Measurements from ENCODE around the gene DSTN. TPM values are rescaled to one million over a fixed set of nuclear protein-coding genes. Genes with fewer than 3 reads are reported as not detected.
A peak's percentile ranks its signal among the peaks of the same experiment; 100 is the strongest.

Gene DSTN
- total and polyA plus RNA-seq, 4 donors, result 1,041 to 5,298 (median 2,110) TPM

GRCh38 chr20:17641520-17641964 is 71.7 kb downstream of the DSTN start:
- no peak overlapping the region for H3K4me3 ChIP-seq (ENCODE audit: low read length in 2 of 2)
- H3K36me3 ChIP-seq (ENCODE audit: control insufficient read depth in 1 of 2, insufficient read depth in 2 of 2, low read length in 1 of 2), result no peaks in the 10 kb centered on the region
- ATAC-seq (ENCODE audit: low FRiP score), result peak; percentile 17
- no peaks in the 10 kb centered on the region for H3K4me1 ChIP-seq (ENCODE audit: control insufficient read depth in 1 of 2, insufficient read depth in 2 of 2, low read length in 2 of 2)
- H3K27me3 ChIP-seq (ENCODE audit: control insufficient read depth in 1 of 2, insufficient read depth in 2 of 2, low read length in 1 of 2), result no peaks in the 10 kb centered on the region
- intact Hi-C loops (cut with DNase I), result no loop called here
- H3K27ac ChIP-seq (ENCODE audit: low read depth in 1 of 2, low read length in 2 of 2), result no peak overlapping the region
- WGBS, 2 donors, result 14 to 21% methylated on average over 18 of the region's 18 CpGs
- DNase-seq, result peak in 1 of 2 donors; percentile 48
- no peaks in the 10 kb centered on the region for H3K9me3 ChIP-seq (ENCODE audit: control insufficient read depth, low read length)

DNA sequence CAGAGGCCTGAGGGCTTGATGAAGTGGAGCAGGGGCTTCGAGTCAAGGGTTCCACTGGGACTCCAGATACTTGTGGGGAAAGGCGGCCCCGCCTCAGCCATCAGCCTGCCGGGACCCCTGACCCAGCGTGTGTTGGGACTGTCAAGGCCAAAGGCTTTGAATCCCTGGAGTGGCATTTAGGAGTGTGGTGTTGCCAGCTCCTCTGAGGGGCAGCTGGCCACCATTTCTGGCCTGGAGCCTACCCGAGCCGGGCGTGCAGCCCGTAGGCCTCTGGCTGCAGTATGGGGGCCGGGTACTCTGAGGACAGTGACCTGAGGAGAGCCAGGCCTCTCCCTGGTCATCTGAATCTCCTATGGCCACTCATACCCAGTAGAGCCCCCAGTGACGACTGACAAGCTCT is 72.1 kb downstream of the DSTN start:
- Histone ChIP-seq H3K36me3 (ENCODE audit: control insufficient read depth in 1 of 2, insufficient read depth in 2 of 2, low read length in 1 of 2) (no peaks in the 10 kb centered on the region), H3K27ac (ENCODE audit: low read depth in 1 of 2, low read length in 2 of 2) (no peak overlapping the region)

DNA sequence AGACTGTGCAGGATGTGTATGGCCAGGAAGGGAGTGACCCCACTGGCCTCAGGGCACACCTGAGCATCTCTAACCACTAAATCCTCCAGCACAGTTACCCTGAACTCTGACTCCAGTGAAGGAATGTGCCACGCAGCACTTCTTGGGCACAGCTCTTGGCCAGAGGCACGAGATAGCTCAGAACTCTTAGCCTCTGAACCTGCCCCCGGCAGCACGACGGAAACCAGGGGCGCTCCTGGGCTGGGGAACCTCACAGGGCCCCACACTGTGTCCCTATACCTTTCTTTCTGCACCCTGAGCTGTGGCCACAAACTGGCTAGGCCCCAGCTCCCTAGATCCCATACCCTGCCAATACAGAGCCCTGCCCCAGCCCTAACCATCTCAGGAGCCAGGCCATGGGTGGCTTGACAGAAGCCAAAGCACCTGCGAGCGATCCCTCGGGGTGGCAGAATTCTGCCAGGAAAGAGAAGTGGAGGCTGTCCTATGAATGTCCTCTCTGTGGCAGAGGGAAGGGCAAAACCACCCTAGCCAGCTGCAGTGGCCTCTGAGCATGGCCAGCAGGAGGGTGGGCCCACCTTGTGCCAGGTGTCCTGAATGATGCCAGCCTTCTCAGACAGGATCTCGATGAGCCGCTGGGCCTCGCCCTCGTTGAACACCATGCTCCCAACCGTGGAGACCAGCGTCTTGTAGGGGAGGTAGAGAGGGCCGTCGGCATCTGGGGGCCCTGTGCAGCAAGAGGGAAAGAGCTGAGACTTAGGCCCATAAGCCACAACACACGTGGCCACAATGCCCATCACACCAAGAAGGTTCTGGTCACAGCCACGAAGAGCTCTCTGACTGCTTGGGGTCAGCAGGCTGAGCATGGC is 72.8 kb downstream of the DSTN start:
- H3K4me3 ChIP-seq (ENCODE audit: low read length in 2 of 2), result no peak overlapping the region
- H3K36me3 ChIP-seq (ENCODE audit: control insufficient read depth in 1 of 2, insufficient read depth in 2 of 2, low read length in 1 of 2), result no peaks in the 10 kb centered on the region
- peak; percentile 26 to 38 for DNase-seq
- intact Hi-C loops (cut with DNase I), result no loop called here
- H3K27me3 ChIP-seq (ENCODE audit: control insufficient read depth in 1 of 2, insufficient read depth in 2 of 2, low read length in 1 of 2), result no peaks in the 10 kb centered on the region
- H3K4me1 ChIP-seq (ENCODE audit: control insufficient read depth in 1 of 2, insufficient read depth in 2 of 2, low read length in 2 of 2), result no peaks in the 10 kb centered on the region
- no peak for ATAC-seq (ENCODE audit: low FRiP score)
- H3K27ac ChIP-seq (ENCODE audit: low read depth in 1 of 2, low read length in 2 of 2), result peak overlapping the region in 1 of 2 donors; percentile 29
- 62 to 71% methylated on average over 19 of the region's 19 CpGs for WGBS, 2 donors
- H3K9me3 ChIP-seq (ENCODE audit: control insufficient read depth, low read length), result no peaks in the 10 kb centered on the region

More for the DNA sequence above, 72.1 kb downstream of the DSTN start:
- DNase-seq, result no peak
- WGBS, 2 donors, result 22 to 23% methylated on average over 7 to 11 of the region's 11 CpGs
- ATAC-seq (ENCODE audit: low FRiP score), result peak; percentile 31
- H3K9me3 ChIP-seq (ENCODE audit: control insufficient read depth, low read length), result no peaks in the 10 kb centered on the region
- H3K4me3 ChIP-seq (ENCODE audit: low read length in 2 of 2), result no peak overlapping the region
- intact Hi-C loops (cut with DNase I), result no loop called here
- no peaks in the 10 kb centered on the region for H3K27me3 ChIP-seq (ENCODE audit: control insufficient read depth in 1 of 2, insufficient read depth in 2 of 2, low read length in 1 of 2)
- H3K4me1 ChIP-seq (ENCODE audit: control insufficient read depth in 1 of 2, insufficient read depth in 2 of 2, low read length in 2 of 2), result no peaks in the 10 kb centered on the region

- ATAC-seq (ENCODE audit: low FRiP score) (no peak), DNase-seq (peak; percentile 45 to 72)
- 12 to 14% methylated on average over 10 of the region's 10 CpGs for WGBS, 2 donors
- H3K27ac ChIP-seq (ENCODE audit: low read depth in 1 of 2, low read length in 2 of 2), result peak overlapping the region; percentile 16 to 75
- no peaks in the 10 kb centered on the region for H3K27me3 ChIP-seq (ENCODE audit: control insufficient read depth in 1 of 2, insufficient read depth in 2 of 2, low read length in 1 of 2)
- no peaks in the 10 kb centered on the region for H3K9me3 ChIP-seq (ENCODE audit: control insufficient read depth, low read length)
- no peaks in the 10 kb centered on the region for H3K4me1 ChIP-seq (ENCODE audit: control insufficient read depth in 1 of 2, insufficient read depth in 2 of 2, low read length in 2 of 2)
- H3K4me3 ChIP-seq (ENCODE audit: low read length in 2 of 2), result no peak overlapping the region
- intact Hi-C loops (cut with DNase I), result no loop called here
- H3K36me3 ChIP-seq (ENCODE audit: control insufficient read depth in 1 of 2, insufficient read depth in 2 of 2, low read length in 1 of 2), result no peaks in the 10 kb centered on the region
Observed at GRCh38 chr20:17643531-17644188, 73.8 kb downstream of the DSTN start.

GRCh38 chr20:17644451-17644850 is 74.6 kb downstream of the DSTN start:
- ATAC-seq (ENCODE audit: low FRiP score) (no peak), DNase-seq (peak; percentile 57 to 85)
- Histone ChIP-seq H3K9me3 (ENCODE audit: control insufficient read depth, low read length) (no peaks in the 10 kb centered on the region), H3K27me3 (ENCODE audit: control insufficient read depth in 1 of 2, insufficient read depth in 2 of 2, low read length in 1 of 2) (no peaks in the 10 kb centered on the region), H3K4me3 (ENCODE audit: low read length in 2 of 2) (no peak overlapping the region), H3K27ac (ENCODE audit: low read depth in 1 of 2, low read length in 2 of 2) (no peak overlapping the region), H3K36me3 (ENCODE audit: control insufficient read depth in 1 of 2, insufficient read depth in 2 of 2, low read length in 1 of 2) (no peaks in the 10 kb centered on the region), H3K4me1 (ENCODE audit: control insufficient read depth in 1 of 2, insufficient read depth in 2 of 2, low read length in 2 of 2) (no peaks in the 10 kb centered on the region)
- 12 to 13% methylated on average over 13 of the region's 13 CpGs for WGBS, 2 donors
- intact Hi-C loops (cut with DNase I), result no loop called here

DNA sequence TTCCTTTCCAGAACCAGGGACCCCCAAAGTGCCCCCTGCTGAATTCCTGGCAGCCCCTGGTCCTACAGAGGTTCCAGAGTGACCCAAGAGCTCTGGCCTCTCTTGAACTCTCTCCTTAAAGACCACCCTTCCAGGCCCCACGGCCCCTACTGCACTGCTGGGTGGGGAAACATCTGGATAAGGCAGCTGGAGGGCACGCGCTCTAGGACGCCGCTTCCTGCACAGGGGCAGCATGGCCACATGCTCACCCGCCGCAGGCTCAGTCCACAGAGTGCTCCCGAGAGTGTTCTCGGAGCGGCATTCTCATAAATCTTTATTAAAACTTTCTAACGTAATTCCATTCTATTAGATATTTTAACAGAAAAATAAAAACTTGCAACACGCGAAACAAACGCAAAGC is 75.1 kb downstream of the DSTN start:
- H3K36me3 ChIP-seq (ENCODE audit: control insufficient read depth in 1 of 2, insufficient read depth in 2 of 2, low read length in 1 of 2), result no peaks in the 10 kb centered on the region
- H3K9me3 ChIP-seq (ENCODE audit: control insufficient read depth, low read length), result no peaks in the 10 kb centered on the region
- ATAC-seq (ENCODE audit: low FRiP score) (no peak), DNase-seq (peak; percentile 30 to 70)
- no peaks in the 10 kb centered on the region for H3K27me3 ChIP-seq (ENCODE audit: control insufficient read depth in 1 of 2, insufficient read depth in 2 of 2, low read length in 1 of 2)
- H3K27ac ChIP-seq (ENCODE audit: low read depth in 1 of 2, low read length in 2 of 2), result no peak overlapping the region
- H3K4me3 ChIP-seq (ENCODE audit: low read length in 2 of 2), result no peak overlapping the region
- 93% methylated on average over 14 of the region's 14 CpGs for WGBS, 2 donors
- no peaks in the 10 kb centered on the region for H3K4me1 ChIP-seq (ENCODE audit: control insufficient read depth in 1 of 2, insufficient read depth in 2 of 2, low read length in 2 of 2)
- intact Hi-C loops (cut with DNase I), result no loop called here

DNA sequence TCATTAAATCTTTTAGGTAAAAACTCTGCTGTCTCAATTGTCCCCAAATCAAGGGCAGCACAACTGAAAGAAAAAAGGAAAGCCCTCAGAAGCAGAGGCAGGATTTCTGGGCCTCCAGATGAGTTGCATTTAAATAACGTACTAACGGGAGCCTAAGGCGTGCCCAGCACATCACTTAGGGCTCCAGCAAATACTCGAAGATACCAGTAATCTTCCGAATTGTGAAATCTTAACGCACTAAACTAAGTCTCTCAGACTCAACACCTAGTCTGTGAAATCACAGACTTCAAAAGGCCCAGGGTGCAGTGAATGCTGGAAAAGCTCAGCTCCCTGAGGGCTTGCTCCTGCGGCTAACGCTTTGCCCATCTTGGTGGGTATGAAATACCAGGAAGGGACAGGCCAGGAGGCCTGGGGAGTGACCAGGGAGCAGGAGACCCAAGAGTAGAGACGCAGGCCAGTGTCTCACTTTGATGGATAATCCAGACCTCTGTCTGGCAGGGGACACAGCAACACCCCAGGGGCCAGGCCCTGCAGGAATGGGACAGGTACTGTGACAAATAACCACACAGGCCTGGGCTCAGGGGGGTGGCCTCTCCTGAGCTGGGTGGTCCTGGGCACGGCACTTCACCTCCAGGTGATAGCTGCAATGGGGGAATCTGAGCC is 75.8 kb downstream of the DSTN start:
- Histone ChIP-seq H3K4me3 (ENCODE audit: low read length in 2 of 2) (no peak overlapping the region), H3K36me3 (ENCODE audit: control insufficient read depth in 1 of 2, insufficient read depth in 2 of 2, low read length in 1 of 2) (peaks cover 0 to 2% of the 10 kb centered on the region in 2 donors), H3K4me1 (ENCODE audit: control insufficient read depth in 1 of 2, insufficient read depth in 2 of 2, low read length in 2 of 2) (no peaks in the 10 kb centered on the region), H3K9me3 (ENCODE audit: control insufficient read depth, low read length) (no peaks in the 10 kb centered on the region), H3K27me3 (ENCODE audit: control insufficient read depth in 1 of 2, insufficient read depth in 2 of 2, low read length in 1 of 2) (no peaks in the 10 kb centered on the region), H3K27ac (ENCODE audit: low read depth in 1 of 2, low read length in 2 of 2) (no peak overlapping the region)
- DNase-seq, result peak; percentile 22 to 49
- intact Hi-C loops (cut with DNase I), result no loop called here
- ATAC-seq (ENCODE audit: low FRiP score), result no peak
- 91% methylated on average over 10 of the region's 10 CpGs for WGBS, 2 donors

GRCh38 chr20:17646209-17646960 is 76.5 kb downstream of the DSTN start:
- Histone ChIP-seq H3K36me3 (ENCODE audit: control insufficient read depth in 1 of 2, insufficient read depth in 2 of 2, low read length in 1 of 2) (peaks cover 0 to 2% of the 10 kb centered on the region in 2 donors), H3K27me3 (ENCODE audit: control insufficient read depth in 1 of 2, insufficient read depth in 2 of 2, low read length in 1 of 2) (no peaks in the 10 kb centered on the region), H3K4me1 (ENCODE audit: control insufficient read depth in 1 of 2, insufficient read depth in 2 of 2, low read length in 2 of 2) (no peaks in the 10 kb centered on the region), H3K4me3 (ENCODE audit: low read length in 2 of 2) (no peak overlapping the region), H3K9me3 (ENCODE audit: control insufficient read depth, low read length) (no peaks in the 10 kb centered on the region), H3K27ac (ENCODE audit: low read depth in 1 of 2, low read length in 2 of 2) (no peak overlapping the region)
- WGBS, 2 donors, result 71 to 76% methylated on average over 14 of the region's 14 CpGs
- peak; percentile 24 to 56 for DNase-seq
- ATAC-seq (ENCODE audit: low FRiP score), result no peak
- intact Hi-C loops (cut with DNase I), result no loop called here

All from aorta (tissue), 5 donors.